Neural cell (in vitro differentiated cells): ENCODE results near the gene SLC9A1. TPM values are rescaled to one million over a fixed set of nuclear protein-coding genes. Genes with fewer than 3 reads are reported as not detected.
"Not testable (repeated sequence)": the region's sequence is repeated elsewhere in the genome, so short reads cannot be mapped to it uniquely, and the experiment has no call there.

Experiments
- H2AFZ ChIP-seq: fragments of 200-600, 300-800 bp; sonication (generic), shearing (Covaris generic); 2 replicates; pipeline ENCODE4 v1.6.0; 2014; ENCODE audit warnings: low read depth, mild to moderate bottlenecking, antibody characterized with exemption, low read length, moderate library complexity
- H3F3A ChIP-seq: fragments of 200-600 bp; shearing (Covaris generic); 2 replicates; pipeline ENCODE4 v1.6.1; 2016; ENCODE audit warnings: mild to moderate bottlenecking, moderate library complexity, mixed read lengths, antibody characterized with exemption, low read length; ENCODE audit not compliant: insufficient read depth, poor library complexity, severe bottlenecking
- H3K27ac ChIP-seq: fragments of 200-600, 300-800 bp; sonication (generic), shearing (Covaris generic); 2 replicates; pipeline ENCODE4 v1.5.1; 2014; ENCODE audit warnings: mild to moderate bottlenecking, low read length, moderate library complexity
- H3K27me3 ChIP-seq: fragments of 300-800, 200-600 bp; sonication (generic), shearing (Covaris generic); 2 replicates; pipeline ENCODE4 v1.6.0; 2014; ENCODE audit warnings: mild to moderate bottlenecking, low read depth, low read length, moderate library complexity; ENCODE audit not compliant: insufficient read depth
- H3K36me3 ChIP-seq: fragments of 300-800, 200-600 bp; sonication (generic), shearing (Covaris generic); 2 replicates; pipeline ENCODE4 v1.5.1; 2014; ENCODE audit warnings: mild to moderate bottlenecking, antibody characterized with exemption, low read length, moderate library complexity; ENCODE audit not compliant: insufficient read depth
- H3K4me2 ChIP-seq: fragments of 300-800, 200-600 bp; sonication (generic), shearing (Covaris generic); 2 replicates; pipeline ENCODE4 v1.6.0; 2014; ENCODE audit warnings: mild to moderate bottlenecking, low read length
- H3K4me3 ChIP-seq: fragments of 300-800, 200-600 bp; sonication (generic), shearing (Covaris generic); 2 replicates; pipeline ENCODE4 v1.5.1; 2014; ENCODE audit warnings: mild to moderate bottlenecking, low read length, moderate library complexity
- H3K79me2 ChIP-seq: fragments of 200-600 bp; shearing (Covaris generic); replicated peaks from 2 replicates; pipeline ENCODE4 v1.6.0; 2014; ENCODE audit warnings: mild to moderate bottlenecking, low read length, moderate library complexity; ENCODE audit not compliant: insufficient read depth
- H3K9ac ChIP-seq: fragments of 300-800, 200-600 bp; sonication (generic), shearing (Covaris generic); 2 replicates; pipeline ENCODE4 v1.6.1; 2016; ENCODE audit warnings: mild to moderate bottlenecking, low read length, mixed read lengths
- H3K9me2 ChIP-seq: fragments of 200-600 bp; shearing (Covaris generic); 2 replicates; pipeline ENCODE4 v1.6.1; 2016; ENCODE audit warnings: mild to moderate bottlenecking, low read length, mixed read lengths; ENCODE audit not compliant: insufficient read depth
- H3K9me3 ChIP-seq: fragments of 200-600, 300-800 bp; sonication (generic), shearing (Covaris generic); 2 replicates; pipeline ENCODE4 v1.6.1; 2016; ENCODE audit warnings: mild to moderate bottlenecking, mixed run types, low read length, moderate library complexity, mixed read lengths
- H4K20me1 ChIP-seq: fragments of 200-600 bp; shearing (Covaris generic); 2 replicates; pipeline ENCODE4 v1.6.1; 2016; ENCODE audit warnings: mild to moderate bottlenecking, mixed run types; ENCODE audit not compliant: insufficient read depth
- EP300 ChIP-seq: fragments of 450-650 bp; conservative IDR thresholded peaks from 2 replicates; pipeline ENCODE4 v1.6.1; 2014; ENCODE audit warnings: antibody characterized with exemption, mild to moderate bottlenecking, moderate library complexity; ENCODE audit not compliant: poor library complexity, severe bottlenecking
- EZH2 ChIP-seq: fragments of 200-600, 300-800 bp; shearing (Covaris generic), sonication (generic); IDR thresholded peaks from 2 replicates; pipeline ENCODE4 v1.6.1; 2014; ENCODE audit warnings: antibody characterized with exemption, low read length, borderline replicate concordance, mild to moderate bottlenecking; ENCODE audit not compliant: insufficient read depth, poor library complexity, severe bottlenecking
- MXI1 ChIP-seq: fragments of 450-650 bp; conservative IDR thresholded peaks from 2 replicates; pipeline ENCODE4 v1.6.1; 2014; ENCODE audit warnings: antibody characterized with exemption, mild to moderate bottlenecking; ENCODE audit not compliant: poor library complexity, severe bottlenecking
- POLR2AphosphoS5 ChIP-seq: IDR thresholded peaks from 2 replicates; pipeline ENCODE4 v1.6.1; 2012
- RAD21 ChIP-seq: fragments of 450-650 bp; conservative IDR thresholded peaks from 2 replicates; pipeline ENCODE4 v1.6.1; 2014; ENCODE audit warnings: antibody characterized with exemption, mild to moderate bottlenecking, moderate library complexity
- REST ChIP-seq: IDR thresholded peaks from 2 replicates; pipeline ENCODE4 v1.6.1; 2012; ENCODE audit warnings: borderline replicate concordance
- SMC3 ChIP-seq: fragments of 450-650 bp; conservative IDR thresholded peaks from 2 replicates; pipeline ENCODE4 v1.6.1; 2014; ENCODE audit warnings: antibody characterized with exemption, mild to moderate bottlenecking, moderate library complexity; ENCODE audit not compliant: poor library complexity
- TAF1 ChIP-seq: IDR thresholded peaks from 2 replicates; pipeline ENCODE4 v1.6.1; 2012; ENCODE audit warnings: low read depth
- polyA plus RNA-seq: library from polyadenylated mRNA; depleted of rRNA; stranded (reverse); fragments of >200 nt; gene quantifications from 2 replicates; pipeline ENCODE4 v1.2.3, GENCODE V29; 2014
- TF ChIP-seq, protein P1 (sequence below): fragments of 450-650 bp; IDR thresholded peaks from 2 replicates; pipeline ENCODE4 v1.5.1; 2014; ENCODE audit warnings: antibody characterized with exemption, mild to moderate bottlenecking, moderate library complexity; ENCODE audit not compliant: poor library complexity, severe bottlenecking

The SLC9A1 gene
- polyA plus RNA-seq, 1 donor from 2014 or later = 1.5 TPM

GRCh38 chr1:27192039-27192529 lies 37.2 kb upstream of the SLC9A1 start:
- H3K27me3 ChIP-seq = no peaks in the 10 kb centered on the region
- no peak overlapping the region for H3K9ac ChIP-seq
- no peak overlapping the region for H3K4me3 ChIP-seq
- H3K9me2 ChIP-seq = no peaks in the 10 kb centered on the region
- H4K20me1 ChIP-seq = no peaks in the 10 kb centered on the region
- TF ChIP-seq MXI1 = no peak
- TF ChIP-seq POLR2AphosphoS5 = no peak
- no peak for TF ChIP-seq REST
- TF ChIP-seq, protein P1, sequence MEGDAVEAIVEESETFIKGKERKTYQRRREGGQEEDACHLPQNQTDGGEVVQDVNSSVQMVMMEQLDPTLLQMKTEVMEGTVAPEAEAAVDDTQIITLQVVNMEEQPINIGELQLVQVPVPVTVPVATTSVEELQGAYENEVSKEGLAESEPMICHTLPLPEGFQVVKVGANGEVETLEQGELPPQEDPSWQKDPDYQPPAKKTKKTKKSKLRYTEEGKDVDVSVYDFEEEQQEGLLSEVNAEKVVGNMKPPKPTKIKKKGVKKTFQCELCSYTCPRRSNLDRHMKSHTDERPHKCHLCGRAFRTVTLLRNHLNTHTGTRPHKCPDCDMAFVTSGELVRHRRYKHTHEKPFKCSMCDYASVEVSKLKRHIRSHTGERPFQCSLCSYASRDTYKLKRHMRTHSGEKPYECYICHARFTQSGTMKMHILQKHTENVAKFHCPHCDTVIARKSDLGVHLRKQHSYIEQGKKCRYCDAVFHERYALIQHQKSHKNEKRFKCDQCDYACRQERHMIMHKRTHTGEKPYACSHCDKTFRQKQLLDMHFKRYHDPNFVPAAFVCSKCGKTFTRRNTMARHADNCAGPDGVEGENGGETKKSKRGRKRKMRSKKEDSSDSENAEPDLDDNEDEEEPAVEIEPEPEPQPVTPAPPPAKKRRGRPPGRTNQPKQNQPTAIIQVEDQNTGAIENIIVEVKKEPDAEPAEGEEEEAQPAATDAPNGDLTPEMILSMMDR = no peak
- no peak for TF ChIP-seq TAF1
- H3K27ac ChIP-seq = no peak overlapping the region
- H3K9me3 ChIP-seq = no peaks in the 10 kb centered on the region
- no peak overlapping the region for H3K4me2 ChIP-seq
- H3K79me2 ChIP-seq = no peaks in the 10 kb centered on the region
- no peak overlapping the region for H2AFZ ChIP-seq
- no peaks in the 10 kb centered on the region for H3F3A ChIP-seq
- no peaks in the 10 kb centered on the region for H3K36me3 ChIP-seq

GRCh38 chr1:27184665-27185064 lies 29.7 kb upstream of the SLC9A1 start:
- not testable (repeated sequence) for H2AFZ ChIP-seq, H3F3A ChIP-seq, H3K4me3 ChIP-seq, H3K27ac ChIP-seq, H3K9ac ChIP-seq, H3K79me2 ChIP-seq, H3K9me2 ChIP-seq, H3K9me3 ChIP-seq, H3K27me3 ChIP-seq, H3K36me3 ChIP-seq, H4K20me1 ChIP-seq, H3K4me2 ChIP-seq

GRCh38 chr1:27179979-27180378 lies 25.1 kb upstream of the SLC9A1 start:
- Histone ChIP-seq H3K4me2 (no peak overlapping the region), H3F3A (no peaks in the 10 kb centered on the region), H3K27me3 (no peaks in the 10 kb centered on the region), H3K79me2 (no peaks in the 10 kb centered on the region), H3K9me2 (no peaks in the 10 kb centered on the region), H3K4me3 (no peak overlapping the region), H3K36me3 (no peaks in the 10 kb centered on the region), H3K27ac (no peak overlapping the region), H3K9ac (no peak overlapping the region), H2AFZ (no peak overlapping the region), H3K9me3 (peaks cover 5% of the 10 kb centered on the region), H4K20me1 (no peaks in the 10 kb centered on the region)
- no peak for TF ChIP-seq REST
- TF ChIP-seq POLR2AphosphoS5 = no peak
- TF ChIP-seq MXI1 = no peak
- TF ChIP-seq EZH2 = no peak
- no peak for TF ChIP-seq RAD21
- TF ChIP-seq EP300 = no peak
- TF ChIP-seq SMC3 = no peak
- TF ChIP-seq, protein P1 = no peak
- TF ChIP-seq TAF1 = no peak
